ENCODE data around the gene LCA5.

LCA5 gene

DNA sequence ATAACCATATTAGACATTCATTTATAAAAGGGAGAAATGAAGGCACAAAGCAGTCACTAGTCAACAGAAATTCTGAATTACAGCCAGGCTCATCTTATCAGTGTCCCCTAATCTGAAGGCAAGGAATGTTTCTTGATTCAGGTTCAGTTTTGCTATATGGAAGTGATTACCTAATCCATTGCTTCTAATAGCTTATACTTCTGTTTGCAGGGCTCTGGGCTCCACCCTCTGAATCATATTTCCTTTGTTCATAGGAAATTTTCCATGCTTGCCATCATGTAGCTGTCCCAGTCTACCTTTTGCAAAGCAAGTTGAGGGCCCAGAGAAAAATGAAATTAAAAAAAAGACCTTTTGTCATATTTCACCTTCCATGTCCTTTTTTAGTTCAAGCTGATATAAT is 96.0 kb downstream of the LCA5 start:
- POLR2A ChIA-PET (ENCODE audit: low non-redundant PET): no interaction called here
- CTCF ChIA-PET: interaction anchor here (0.5 to 0.6 kb wide), 2 partner anchors 194 to 241 kb away, joined by 4 read pairs; no protein-coding TSS in a partner anchor
- TF ChIP-seq, protein P1, sequence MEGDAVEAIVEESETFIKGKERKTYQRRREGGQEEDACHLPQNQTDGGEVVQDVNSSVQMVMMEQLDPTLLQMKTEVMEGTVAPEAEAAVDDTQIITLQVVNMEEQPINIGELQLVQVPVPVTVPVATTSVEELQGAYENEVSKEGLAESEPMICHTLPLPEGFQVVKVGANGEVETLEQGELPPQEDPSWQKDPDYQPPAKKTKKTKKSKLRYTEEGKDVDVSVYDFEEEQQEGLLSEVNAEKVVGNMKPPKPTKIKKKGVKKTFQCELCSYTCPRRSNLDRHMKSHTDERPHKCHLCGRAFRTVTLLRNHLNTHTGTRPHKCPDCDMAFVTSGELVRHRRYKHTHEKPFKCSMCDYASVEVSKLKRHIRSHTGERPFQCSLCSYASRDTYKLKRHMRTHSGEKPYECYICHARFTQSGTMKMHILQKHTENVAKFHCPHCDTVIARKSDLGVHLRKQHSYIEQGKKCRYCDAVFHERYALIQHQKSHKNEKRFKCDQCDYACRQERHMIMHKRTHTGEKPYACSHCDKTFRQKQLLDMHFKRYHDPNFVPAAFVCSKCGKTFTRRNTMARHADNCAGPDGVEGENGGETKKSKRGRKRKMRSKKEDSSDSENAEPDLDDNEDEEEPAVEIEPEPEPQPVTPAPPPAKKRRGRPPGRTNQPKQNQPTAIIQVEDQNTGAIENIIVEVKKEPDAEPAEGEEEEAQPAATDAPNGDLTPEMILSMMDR (conservative IDR thresholded peaks at IDR 0.05; ENCODE audit: low read depth): no peak
- no peak overlapping the region for H3K27ac ChIP-seq
- DNase-seq (ENCODE audit: low spot score): no peak

DNA sequence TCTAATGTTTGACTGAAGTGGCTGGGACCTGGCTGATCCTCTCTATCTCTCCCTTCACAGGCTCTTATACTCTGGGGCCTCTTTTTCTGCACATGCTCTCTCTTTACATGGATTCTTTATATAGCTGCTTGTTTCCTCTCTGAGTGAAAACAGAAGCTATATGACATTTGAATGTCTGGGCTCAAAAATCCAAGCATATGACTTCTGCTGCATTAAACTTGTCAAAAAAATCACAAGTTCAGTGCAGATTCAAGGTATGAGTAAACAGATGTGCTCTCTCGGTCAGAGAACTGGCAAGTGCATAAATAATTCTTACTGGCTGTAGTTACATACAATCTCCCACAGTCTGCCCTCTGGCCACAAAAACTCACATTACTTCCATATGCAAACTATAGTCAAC is 96.6 kb downstream of the LCA5 start:
- H3K27ac ChIP-seq: no peak overlapping the region
- TF ChIP-seq, protein P1 (conservative IDR thresholded peaks at IDR 0.05; ENCODE audit: low read depth): no peak
- ChIA-PET POLR2A (ENCODE audit: low non-redundant PET) (no interaction called here), CTCF (interaction anchor here (0.5 kb wide), 1 partner anchor 193 kb away, joined by 4 read pairs; no protein-coding TSS in a partner anchor)
- no peak for DNase-seq (ENCODE audit: low spot score)

DNA sequence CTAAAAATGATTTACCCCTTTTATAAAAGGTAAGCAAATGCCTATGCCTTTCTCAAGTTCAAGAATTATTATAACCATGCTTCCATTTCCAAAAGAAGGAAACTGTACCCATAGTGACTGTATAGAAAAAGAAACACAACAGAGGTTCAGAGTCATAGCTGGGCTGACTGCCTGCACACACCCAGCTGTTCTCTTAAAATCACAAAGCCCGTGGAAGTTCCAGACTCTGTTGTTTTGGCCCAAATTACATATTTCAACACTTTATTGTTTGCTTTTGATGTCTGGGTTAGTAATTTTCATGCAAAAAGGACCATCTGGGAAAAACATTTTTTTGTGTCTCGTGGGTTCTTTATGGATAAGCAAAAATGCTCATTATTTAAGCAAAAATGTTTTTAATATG is 99.2 kb downstream of the LCA5 start:
- CTCF ChIA-PET: interaction anchor here (0.6 to 0.7 kb wide), 2 partner anchors 43 to 60 kb away, joined by 3 read pairs; no protein-coding TSS in a partner anchor
- no peak overlapping the region for H3K27ac ChIP-seq
- TF ChIP-seq, protein P1 (conservative IDR thresholded peaks at IDR 0.05; ENCODE audit: low read depth): no peak
- no peak for DNase-seq (ENCODE audit: low spot score)
- POLR2A ChIA-PET (ENCODE audit: low non-redundant PET): no interaction called here

- no peak overlapping the region for H3K27ac ChIP-seq
- ChIA-PET CTCF (no interaction called here), POLR2A (ENCODE audit: low non-redundant PET) (no interaction called here)
- DNase-seq (ENCODE audit: low spot score): peak; percentile 59
- TF ChIP-seq, protein P1 (conservative IDR thresholded peaks at IDR 0.05; ENCODE audit: low read depth): no peak
These were observed 101.0 kb downstream of the LCA5 start for GRCh38 chr6:79436241-79436640.

DNA sequence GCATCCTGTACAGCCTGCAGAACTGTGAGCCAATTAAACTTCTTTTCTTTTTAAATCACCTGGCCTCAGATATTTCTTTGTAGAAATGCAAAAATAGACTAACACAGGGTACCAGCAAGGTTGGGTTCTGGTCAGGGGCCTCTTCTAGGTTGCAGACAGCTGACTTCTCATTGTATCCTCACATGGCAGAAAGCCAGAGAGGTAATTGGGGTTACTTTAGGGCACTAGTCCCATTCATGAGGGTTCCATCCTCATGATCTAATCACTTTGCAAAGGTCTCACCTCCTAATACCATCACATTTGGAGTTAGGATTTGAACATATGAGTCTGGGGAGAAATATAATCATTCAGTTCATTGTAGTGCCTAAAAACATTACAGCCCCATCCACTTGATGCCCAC is 101.5 kb downstream of the LCA5 start:
- CTCF ChIA-PET: no interaction called here
- TF ChIP-seq, protein P1 (conservative IDR thresholded peaks at IDR 0.05; ENCODE audit: low read depth): no peak

More for the DNA sequence above, 101.5 kb downstream of the LCA5 start:
- no peak for DNase-seq (ENCODE audit: low spot score)
- POLR2A ChIA-PET (ENCODE audit: low non-redundant PET): no interaction called here
- no peak overlapping the region for H3K27ac ChIP-seq
